Activated CD4-positive, alpha-beta T cell treated with anti-CD3 and anti-CD28 coated beads, Interleukin-2, amount 50 U/mL, for 16 hours (primary cell): ENCODE results near the gene TCF15.

Experiments used
- DNase-seq: peaks from one replicate; pipeline ENCODE4 v3.0.0-alpha.2; 2020

The TCF15 gene

DNA sequence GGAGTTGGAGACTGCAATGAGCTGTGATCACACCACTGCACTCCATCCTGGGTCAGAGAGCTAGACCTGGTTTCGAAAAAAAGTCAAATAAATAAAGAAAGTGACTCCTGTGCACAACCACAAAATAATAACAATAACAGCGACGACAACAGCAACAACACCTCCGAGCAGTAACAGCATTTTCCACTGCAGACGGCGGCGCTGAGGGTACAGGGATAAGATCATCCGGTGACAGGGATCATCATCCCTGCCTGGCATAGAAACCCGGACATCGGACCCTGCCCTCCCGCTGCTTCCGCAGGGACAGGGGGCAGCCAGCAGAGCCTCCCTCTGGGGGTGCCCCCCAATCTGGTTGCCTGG lies 31.4 kb upstream of the TCF15 start:
- DNase-seq, result no peak

DNA sequence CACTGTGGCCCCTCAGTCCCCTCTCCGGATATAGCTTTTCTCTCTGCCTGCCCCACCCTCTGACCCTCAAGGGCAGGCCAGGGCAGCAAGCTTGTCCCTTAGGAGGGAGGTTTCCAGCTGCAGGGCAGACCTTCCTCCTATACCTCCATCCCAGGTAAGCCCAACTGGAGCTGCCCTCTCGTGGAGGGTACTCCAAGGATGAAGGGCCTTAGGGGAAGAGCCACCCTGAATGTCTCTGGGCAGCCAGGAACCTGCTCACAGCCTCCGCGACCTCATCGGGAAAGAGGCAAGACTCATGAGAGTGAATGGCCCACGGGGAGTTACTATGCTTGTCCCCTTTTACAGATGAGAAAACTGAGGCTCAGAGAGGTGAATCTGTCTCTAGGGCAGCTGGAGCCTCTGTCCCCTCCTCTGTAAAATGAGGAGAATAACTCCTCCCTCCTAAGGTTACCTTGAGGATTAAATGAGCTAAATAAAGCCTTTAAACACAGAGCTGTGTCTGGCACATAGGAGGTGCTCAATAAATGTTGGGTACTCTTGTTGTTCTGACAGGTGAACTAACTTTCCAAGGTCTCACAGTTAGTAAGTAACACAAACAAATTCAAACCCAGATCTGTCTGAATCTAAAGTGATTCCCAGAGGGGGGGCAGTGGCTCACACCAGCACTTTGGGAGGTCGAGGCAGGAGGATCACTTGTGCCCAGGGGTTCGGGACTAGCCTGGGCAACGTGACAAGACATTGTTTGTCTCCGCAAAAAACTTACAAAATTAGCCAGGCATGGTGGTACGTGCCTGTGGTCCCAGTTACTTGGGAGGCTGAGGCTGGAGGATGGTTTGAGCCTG lies 30.8 kb upstream of the TCF15 start:
- no peak for DNase-seq

DNA sequence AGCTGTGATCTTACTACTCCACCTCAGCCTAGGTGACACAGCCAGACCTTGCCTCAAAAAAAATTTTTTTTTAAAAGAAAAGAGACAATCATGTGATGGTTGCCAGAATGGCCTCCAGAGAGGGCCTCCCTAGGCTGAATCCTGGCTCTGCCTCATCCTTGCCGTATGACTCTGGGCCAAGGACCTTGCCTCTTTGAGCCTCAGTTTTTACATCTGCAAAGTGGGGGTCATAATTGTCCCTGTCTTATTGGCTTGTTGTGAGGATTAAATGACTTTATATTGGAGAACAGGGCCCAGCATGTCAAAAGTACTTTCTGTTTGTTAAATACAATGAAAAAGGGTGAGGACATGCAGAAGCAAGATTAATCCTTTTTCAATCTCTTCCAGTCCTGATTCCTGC lies 28.5 kb upstream of the TCF15 start:
- no peak for DNase-seq

DNA sequence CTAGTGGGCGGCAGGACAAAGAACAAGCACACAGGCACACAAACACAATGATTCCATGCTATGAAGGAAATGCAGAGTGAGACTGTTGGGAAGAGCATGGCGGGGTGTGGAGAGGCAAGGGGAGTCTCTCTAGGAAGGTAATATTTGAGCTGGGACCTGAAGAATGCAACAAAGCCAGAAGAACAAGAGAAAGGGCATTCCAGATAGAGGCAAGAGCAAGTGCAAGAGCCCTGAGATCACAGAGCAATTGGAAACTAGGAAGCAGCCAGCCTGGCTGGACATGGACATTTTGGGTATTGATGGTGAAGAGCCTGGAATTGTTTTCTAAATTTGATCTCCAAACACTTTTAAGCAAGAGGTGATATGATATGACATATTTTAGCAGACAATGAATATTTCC lies 27.4 kb upstream of the TCF15 start:
- no peak for DNase-seq

DNA sequence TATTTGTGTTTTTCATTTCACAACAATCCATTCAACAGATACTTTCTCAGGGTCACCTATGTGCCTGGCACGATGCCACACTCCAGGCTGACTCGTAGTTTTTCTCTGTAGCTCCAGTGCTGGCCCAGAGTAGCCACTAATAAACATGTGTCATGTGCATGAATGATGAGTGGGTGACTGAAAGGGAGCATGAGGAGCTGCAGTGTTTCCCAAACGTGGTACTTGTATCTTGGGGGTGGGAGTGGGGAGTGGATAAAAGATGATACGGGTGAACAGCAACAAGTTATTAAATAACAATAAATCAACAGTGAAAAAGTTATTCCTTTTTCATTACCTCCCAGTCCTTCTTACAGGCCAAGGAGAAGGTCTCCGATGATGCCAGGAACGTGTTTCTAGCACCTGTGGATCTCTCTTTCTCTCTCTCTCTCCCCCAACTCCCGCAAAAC lies 25.8 kb upstream of the TCF15 start:
- DNase-seq, result no peak

DNA sequence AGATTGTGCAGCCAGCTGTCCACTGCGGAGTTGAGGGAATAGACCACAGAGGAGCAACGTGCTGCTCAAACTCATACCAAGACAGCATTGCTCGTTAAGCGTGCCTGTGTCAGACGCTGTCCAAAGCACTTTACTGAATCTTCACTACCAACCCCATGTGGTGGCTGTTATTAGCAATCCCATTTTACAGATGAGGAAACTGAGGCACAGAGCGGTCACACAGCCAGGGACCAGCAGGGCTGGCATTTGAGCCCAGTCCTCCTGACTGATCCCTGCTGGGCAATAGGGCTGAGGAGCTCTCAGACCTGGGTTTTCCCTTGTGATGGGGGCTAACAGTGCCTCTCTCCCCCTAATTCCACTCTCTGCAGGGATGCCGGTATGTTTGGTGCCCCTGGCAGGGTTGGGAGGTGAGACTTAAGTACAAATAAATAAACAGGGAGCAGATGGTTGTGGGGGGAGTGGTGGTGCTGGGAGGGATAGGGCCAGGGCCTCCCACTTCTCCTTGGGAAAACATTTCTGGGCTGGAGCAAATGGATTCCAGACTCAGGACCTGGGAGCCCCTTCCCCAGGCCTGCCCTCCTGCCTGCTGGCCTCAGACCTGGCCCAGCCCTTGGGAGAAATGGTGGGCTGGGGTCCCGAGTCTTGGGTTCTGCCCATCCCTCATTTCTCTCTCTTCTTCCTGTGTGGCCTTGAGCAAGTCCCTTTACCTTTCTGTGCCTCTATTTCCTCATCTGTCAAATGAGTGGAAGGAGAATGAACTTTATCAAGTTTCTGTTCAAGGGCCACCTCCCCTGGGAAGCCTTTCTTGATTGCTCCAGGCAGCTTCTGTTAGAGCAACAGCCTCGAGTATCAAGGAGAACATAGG lies 25.2 kb upstream of the TCF15 start:
- DNase-seq, result no peak

DNA sequence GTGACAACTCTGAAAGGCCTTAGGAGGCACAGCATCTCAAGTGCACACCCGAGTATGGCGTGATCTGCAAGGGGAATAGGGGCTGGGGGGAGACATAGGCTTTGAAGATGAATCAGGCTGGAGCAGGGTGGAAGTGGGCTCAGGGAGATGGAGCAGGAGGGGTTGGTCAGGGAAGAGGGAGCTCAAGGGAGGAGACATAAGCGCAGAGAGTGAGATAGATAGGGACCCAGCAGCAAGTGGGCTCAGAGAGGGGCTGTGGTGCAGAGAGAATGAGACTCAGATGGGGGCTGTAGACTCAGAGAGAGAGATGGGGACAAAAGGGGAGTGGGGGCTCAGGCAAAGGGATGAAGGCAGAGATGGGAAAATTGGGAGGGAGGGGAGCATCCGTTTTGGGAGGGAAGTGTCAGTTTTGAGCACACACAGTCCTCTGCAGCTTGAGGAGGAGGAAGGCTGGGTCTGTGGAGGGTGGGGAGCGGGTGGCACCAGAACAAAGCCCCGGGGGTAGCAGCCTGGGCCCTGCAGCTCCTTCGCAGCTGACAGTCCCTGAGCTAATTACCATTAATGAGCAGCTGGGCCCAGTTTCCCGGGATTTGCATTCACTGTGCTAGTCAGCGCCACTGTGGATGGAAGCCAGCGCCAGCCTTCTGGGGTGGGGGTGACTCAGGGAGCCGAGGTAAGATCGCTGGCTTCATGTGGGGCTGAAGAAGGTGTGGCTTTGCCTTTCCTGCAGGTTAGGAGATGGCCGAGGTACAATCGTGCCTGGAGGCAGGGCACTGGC lies 24.2 kb upstream of the TCF15 start:
- no peak for DNase-seq

DNA sequence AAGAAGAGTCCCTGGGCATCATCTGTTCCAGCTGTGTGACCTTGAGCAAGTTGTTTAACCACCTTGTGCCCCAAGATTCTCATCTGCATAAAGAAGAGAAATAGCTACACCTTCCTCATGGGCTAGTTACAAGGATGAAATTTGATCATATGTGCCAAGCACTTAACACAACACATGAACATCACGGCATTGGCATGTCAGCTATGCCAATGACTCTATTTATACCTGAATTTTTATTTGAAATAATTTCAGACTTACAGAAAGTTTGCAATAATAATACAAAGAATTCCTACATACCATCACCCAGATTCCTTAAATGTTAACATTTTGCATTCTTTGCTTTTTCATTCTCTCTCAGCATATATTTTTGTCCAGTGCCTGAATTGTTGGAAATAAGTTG lies 21.0 kb upstream of the TCF15 start:
- no peak for DNase-seq

DNA sequence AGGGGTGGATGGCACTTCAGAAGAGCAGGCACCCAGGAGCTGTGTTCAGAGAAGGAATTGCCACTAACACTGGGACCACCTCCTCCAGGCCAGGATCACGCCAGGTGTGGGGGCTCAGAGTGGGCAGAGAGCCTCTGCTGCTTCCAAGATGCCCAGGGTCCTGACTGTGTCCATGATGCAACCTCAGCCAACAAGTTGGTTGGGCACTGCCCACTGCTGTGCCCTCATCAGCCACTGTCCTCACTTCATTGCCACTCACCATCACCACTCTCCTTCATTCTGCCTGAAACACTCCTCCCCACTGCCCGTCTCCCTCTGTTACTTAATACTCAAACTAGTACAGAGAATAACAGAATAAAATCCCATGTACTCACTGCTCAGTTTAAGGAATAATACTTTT lies 16.5 kb upstream of the TCF15 start:
- no peak for DNase-seq

DNA sequence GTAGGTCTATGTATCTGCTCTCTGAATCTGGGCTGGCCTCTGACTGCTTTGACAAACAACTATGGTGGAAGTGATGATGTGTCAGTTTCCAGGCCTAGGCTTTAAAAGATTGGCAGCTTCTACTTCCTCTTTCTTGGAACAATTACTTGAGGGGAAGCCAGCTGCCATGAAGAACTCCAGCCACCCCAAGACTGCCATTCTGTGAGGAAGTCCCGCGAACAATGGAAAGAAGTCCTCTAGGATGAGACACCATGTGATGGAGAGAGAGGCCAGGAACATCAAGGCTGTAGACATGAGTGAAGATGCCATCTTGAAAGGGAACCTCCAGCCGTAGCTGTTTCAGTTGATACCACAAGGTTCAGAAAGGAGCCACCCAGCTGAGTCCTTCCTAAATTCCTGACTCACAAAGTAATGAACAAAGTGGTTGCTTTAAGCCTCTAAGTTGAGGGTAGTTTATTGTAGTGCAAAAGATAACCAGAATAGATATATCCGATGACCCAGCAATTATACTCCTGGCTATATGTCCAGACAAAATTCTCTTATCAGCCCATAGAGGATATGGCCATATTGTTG lies 15.3 kb upstream of the TCF15 start:
- no peak for DNase-seq

DNA sequence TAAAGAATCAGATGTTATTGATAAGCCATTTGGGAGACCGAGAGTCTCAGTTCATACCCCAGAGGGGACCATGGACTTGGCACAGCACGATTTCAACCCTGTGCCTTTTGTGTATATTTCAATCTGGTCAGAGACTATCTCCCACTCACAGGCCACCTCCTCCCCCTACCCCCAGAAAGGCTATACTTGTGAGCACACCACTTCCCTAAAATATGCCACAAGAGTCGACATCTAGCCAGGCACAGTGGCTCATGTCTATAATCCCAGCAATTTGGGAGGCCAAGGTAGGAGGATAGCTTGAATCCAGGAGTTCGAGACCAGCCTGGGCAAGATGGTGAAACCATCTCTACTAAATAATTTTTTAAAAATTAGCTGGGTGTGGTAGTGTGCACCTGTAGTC lies 13.6 kb upstream of the TCF15 start:
- DNase-seq, result no peak

DNA sequence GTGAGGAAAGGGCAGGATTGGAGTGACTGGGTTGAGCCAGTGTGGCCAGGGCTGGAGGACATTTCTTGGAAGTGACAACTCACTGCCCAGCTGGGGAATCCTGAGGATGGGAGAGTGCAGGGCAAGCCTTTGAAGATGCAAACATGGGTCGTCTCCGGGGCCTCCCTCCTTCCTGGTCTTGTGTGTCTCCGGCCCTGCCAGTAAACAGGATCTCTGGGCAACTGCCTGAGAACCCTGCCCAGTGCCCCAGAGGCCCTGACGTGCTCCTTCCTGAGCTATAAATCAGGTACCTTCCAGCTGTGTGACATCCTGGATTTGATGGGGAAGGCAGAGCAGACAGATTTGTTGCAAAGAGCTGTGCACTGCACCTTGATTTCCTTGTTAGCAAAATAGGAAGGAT lies 12.9 kb upstream of the TCF15 start:
- DNase-seq, result no peak

DNA sequence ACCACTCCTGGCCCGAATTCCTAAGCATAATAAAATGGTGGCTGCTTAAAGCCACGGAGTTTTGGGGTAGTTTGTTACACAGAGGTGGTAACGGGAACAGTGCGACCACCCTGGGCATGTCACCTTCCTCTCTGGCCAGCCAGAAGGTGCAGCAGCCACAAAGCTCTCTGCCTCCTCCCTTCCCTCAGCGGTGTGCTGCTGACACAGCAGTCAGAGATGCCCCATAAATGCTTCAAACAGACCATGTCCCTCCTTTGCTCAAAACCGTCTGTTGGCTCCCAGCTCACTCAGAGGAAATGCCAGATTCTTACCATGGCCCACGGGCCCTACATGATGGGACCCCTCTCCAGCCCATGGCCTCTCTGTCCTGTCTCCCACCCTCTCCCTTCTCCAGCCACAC lies 12.1 kb upstream of the TCF15 start:
- no peak for DNase-seq

DNA sequence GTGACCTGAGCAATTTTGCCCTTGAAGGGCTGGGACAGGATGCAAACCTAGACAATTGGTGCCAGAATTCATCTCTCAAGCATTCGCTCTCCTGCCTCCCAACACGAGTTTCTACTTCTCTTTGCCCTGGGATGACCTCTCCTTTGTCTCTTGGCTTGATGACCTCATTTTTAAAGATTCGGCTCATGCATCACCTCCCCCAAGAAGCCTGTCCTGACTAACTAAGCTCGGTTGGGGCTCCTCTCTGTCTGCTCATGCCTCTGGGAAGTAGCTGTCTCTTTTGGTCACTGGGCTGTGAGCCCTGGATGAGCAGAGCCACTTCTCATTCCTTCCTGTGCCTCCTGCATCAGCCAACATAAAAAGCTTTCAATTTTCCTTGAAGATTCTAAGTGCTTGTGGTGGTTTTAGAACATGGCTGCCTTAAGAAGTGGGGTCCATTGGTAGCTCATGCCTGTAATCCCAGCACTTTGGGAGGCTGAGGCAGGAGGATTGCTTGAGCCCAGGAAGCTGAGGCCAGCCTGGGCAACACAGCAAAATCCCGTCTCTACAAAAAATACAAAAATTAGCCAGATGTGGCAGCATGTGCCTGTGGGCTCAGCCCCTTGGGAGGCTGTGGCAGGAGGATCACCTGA lies 11.1 kb upstream of the TCF15 start:
- no peak for DNase-seq

DNA sequence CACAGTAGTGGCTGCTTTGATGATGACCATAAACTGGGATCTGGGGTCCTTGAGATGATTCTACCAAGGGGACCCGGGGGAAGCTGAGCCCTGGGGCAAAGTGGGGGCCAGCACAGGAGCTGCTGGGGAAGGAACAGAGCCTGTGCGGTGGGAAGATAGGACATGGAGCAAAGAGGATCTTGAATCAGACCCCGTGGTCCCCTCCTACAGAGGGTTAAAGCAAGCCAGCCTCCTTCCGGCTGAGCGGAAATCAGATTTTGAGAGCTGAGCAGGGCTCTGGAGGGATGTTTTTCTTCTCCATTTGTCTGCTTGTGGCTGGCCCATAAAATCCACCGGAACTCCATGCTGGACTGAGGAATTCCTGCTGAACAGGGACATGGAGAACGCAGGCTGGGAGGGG lies 10.1 kb upstream of the TCF15 start:
- no peak for DNase-seq

DNA sequence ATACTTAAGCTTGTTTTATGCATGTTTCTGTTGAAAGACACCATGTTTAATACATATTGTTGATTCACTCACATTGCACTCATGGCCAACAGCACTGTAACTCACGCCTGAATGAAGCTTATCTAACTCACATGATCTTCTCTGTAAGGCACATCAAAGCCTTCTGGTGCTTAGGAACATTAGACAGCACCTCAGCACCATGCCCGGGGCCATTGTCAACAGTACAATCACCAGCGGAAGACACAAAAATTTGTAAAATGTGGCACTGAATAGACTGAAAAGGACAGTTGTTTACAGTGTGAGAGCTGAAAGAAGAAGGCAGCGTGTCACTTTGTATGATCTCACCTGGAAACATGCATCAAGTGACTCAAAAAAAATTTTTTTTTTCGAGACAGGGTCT lies 8.9 kb upstream of the TCF15 start:
- DNase-seq, result no peak

DNA sequence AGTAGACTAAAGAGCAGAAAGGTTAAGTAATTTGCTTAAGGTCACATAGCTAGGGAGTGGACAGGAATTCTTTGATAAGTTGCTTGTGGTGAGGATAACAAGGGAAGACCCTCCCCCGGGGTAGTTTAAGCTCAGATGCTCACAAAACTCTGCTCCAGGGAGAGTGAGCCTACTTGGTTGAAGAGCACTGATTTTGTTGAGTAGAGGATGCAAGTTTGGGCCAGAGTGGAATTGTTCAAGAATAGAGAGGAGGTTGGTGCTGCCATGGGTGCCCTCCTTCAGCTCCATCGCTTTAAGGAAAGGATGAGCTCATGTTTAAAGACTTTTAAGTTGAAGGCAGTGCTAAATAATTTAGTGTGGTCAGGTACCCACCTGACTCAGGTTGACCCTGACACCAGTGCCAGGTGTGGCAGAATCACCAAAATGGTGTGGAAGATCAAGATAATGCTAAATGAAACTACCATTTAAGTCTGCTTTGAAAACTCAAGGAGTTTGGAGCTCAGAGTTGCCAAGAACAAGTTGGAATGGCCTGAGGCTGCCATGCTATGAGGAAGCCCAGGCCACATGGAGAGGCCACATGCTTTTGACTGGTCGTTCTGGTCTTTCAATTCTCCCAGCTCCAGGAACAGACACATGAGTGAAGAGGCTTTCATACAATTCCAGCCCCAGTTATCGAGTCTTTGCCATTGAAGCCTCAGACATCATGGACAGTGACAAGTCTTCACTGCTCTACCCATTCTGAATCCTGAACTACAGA lies 8.0 kb upstream of the TCF15 start:
- no peak for DNase-seq

DNA sequence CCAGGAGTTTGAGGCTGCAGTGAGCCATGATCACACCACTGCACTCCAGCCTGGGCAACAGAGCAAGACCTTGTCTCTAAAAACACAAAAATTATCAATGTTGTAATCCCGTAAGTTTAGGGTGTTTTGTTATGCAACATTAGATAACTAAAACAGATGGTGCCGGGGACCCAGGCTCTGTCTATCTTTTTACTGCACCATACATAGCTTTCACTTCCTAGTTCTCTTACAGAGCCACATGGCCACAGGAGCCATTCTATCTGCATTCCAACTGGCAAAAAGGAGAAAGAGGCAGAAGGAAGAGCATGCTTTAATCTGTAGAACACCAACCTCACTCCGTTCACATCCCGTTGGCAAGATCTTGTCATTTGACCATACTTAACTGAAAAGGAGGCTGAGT lies 5.4 kb upstream of the TCF15 start:
- no peak for DNase-seq

DNA sequence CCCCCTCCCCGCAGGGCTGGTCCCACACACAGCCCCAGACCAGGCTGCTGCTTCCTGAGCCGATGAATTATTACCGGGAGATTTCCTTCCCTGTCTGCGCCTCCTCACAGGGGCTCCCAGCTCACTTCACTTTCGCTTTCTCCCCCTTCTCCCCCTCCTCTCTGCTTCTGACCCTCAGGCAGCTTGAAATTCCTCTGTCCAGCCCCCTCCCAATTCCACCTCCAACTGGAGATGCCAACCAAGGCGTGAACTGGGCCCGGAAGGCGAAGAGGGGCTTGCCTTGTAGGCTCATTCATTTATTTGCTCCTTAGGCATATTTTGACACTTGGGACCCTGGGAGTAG lies 1.7 kb upstream of the TCF15 start:
- no peak for DNase-seq

DNA sequence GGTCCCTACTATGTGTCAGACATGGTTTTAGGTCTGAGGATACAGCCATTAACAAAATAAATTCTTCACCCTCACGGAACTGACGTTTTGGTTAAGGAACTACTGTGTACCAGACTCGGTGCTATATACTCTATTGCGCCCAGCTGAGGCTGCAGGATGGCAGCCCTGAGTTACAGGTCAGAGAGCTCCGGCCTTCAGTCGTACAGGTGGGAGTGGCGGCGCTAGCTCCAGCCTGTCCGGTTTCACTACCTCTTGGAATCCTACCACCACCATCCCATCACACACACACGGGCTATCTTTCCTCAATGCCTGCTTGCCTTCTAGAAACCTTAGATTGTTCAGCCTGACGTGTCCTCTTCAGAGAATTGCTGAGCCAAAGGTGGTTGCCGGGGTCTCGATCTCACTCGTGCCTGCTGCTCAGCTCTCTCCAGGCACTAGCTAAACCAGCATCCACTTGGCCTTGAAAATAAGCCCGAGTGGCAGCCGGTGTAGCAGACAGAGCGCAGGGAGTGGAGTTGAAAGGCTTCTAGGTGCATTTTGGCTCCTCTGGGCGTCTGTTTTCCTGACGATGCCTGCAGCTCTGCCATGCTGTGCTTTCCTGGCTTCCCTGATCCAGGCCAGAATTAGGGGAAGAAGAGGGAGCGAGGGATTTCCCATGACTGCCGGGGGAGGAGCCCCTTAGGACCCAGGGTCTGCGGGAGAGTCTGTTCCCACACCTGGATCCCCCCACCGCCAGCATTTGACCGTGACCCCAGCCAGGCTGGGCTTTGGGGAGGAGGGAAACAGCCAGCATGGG lies 1.1 kb upstream of the TCF15 start:
- no peak for DNase-seq

DNA sequence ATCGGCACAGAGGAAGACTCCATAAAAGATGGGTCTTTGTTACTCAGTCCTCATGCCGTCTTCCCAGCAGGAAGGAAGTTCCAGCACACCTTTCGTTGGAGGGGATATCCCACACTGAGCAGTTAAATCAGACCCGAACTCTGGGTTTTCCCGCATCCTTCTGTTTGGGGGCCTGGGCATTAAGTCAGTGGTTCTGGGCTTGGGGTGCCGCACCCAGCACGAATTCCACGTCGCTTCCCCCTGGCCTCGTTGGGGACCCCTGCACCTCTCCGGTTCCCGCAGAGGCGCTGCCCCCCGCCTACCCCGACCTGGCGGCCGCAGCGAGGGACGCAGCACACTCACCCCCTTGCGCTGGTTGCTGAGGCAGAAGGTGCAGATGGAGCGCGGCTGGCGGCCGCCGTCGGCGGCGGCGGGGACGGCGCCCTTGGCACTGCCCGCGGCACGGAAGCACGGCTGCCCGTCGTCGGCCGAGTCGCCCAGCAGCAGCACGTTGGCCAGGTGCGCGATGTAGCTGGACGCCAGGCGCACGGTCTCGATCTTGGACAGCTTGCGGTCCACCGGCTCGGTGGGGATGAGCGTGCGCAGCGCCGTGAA lies 641 bp downstream of the TCF15 start:
- no peak for DNase-seq
